ENCODE data around the gene HTR7. TPM values are rescaled to one million over a fixed set of nuclear protein-coding genes. Genes with fewer than 3 reads are reported as not detected.
"Not testable (repeated sequence)": the region's sequence is repeated elsewhere in the genome, so short reads cannot be mapped to it uniquely, and the experiment has no call there.

The HTR7 gene
- 1 to 10 TPM in 1 of 4 donors, under 1 TPM in 3; 0.33 to 1.7 (median 0.40) TPM for total RNA-seq

DNA sequence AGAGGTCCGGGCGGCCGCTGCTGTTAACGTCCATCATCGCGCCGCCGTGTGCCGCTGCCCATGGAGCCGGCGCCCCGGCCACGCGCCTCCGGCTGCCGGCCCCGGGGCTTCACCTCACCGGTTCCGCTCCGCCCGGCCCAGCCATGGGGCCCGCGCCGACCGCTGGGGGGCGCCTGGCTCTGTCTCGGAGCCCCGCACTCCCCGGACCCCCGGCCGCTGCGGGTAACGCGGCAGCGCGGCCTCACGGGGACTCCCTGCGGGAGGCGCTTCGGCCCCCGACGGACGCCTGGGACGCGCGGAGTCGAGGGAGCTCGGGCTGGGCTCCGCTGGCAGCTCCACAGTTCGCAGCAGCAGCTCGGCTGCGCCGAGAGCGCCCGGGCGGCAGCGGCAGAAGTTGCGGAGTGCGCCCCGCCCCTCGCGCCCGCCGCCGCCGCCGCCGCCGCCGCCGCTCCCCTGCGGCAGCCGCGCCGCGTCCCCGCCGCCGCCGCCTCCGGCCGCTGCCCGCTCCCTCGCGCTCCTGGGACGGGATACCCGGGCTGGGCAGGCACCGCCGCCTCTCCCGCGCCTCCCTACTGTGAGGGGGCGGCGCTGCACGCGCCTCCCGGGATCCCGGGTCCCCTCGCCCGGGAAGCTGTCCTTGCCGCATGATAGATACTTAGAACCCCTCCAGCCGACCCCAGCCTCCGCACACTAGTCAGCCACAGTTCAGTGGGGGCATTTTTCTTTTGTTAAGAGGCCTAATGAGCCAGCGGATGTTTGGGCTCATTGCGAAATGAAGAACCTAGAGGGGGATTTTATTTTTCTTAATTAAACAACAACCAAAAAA, at the start of gene HTR7:
HTR7 (minus strand) TSS at position 405 of the 826 bp plus-strand sequence; CDS start at position 37, 368 bp downstream.
- Histone ChIP-seq H3K4me1 (peaks cover 7 to 19% (median 13%) of the 10 kb centered on the region in 4 donors), H3K36me3 (no peaks in the 10 kb centered on the region), H3K4me3 (peak within 1 kb of the TSS; percentile 61 to 84 (median 66)), H3K27ac (replicated peaks in 1 of 4) (peak within 1 kb of the TSS; percentile 51 to 64 (median 56)), H3K9me3 (no peaks in the 10 kb centered on the region), H3K27me3 (peaks cover 0 to 57% (median 18%) of the 10 kb centered on the region in 4 donors)
- TF ChIP-seq, protein P1, sequence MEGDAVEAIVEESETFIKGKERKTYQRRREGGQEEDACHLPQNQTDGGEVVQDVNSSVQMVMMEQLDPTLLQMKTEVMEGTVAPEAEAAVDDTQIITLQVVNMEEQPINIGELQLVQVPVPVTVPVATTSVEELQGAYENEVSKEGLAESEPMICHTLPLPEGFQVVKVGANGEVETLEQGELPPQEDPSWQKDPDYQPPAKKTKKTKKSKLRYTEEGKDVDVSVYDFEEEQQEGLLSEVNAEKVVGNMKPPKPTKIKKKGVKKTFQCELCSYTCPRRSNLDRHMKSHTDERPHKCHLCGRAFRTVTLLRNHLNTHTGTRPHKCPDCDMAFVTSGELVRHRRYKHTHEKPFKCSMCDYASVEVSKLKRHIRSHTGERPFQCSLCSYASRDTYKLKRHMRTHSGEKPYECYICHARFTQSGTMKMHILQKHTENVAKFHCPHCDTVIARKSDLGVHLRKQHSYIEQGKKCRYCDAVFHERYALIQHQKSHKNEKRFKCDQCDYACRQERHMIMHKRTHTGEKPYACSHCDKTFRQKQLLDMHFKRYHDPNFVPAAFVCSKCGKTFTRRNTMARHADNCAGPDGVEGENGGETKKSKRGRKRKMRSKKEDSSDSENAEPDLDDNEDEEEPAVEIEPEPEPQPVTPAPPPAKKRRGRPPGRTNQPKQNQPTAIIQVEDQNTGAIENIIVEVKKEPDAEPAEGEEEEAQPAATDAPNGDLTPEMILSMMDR (IDR thresholded peaks at IDR 0.05) = peak; percentile 51 to 56 (median 54)
- TF ChIP-seq POLR2A (IDR thresholded peaks at IDR 0.05; ENCODE audit: low read depth) = no peak
- 2% methylated on average over 18 of the region's 104 CpGs for WGBS
- intact Hi-C loops (cut with DNase I) = no loop called here
- no peak for DNase-seq (ENCODE audit: extremely low spot score)

DNA sequence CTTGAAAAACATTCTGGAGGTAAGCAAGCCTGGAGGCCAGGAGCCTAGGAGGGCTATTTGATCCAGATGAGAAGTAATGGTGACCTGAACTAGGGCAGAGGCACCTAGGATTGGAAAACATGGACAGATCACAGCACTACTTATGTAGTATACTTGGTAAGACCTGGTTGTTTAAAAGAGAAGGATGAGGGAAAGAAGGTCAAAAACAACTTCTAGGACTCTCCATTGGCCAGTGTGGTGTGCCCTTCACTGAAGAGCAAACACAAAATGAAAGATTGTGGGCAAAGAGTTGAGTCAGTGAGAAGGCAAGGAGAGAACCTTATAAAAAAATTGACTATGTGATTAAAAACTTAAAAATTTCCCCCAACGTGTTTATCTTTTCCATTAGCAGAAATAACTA, 48.8 kb upstream of the HTR7 start:
- H3K27me3 ChIP-seq = no peaks in the 10 kb centered on the region
- H3K36me3 ChIP-seq = peaks cover 7 to 41% (median 14%) of the 10 kb centered on the region in 4 donors
- no peak for DNase-seq (ENCODE audit: extremely low spot score)
- peaks cover 0 to 4% (median 2%) of the 10 kb centered on the region in 4 donors for H3K4me1 ChIP-seq
- 73% methylated on average over 1 of the region's 1 CpG for WGBS
- TF ChIP-seq, protein P1 (IDR thresholded peaks at IDR 0.05) = no peak
- TF ChIP-seq POLR2AphosphoS5 (IDR thresholded peaks at IDR 0.05) (no peak), EP300 (IDR thresholded peaks at IDR 0.05) (no peak), POLR2A (IDR thresholded peaks at IDR 0.05; ENCODE audit: low read depth) (no peak)
- H3K4me3 ChIP-seq = no peak overlapping the region
- H3K27ac ChIP-seq (replicated peaks in 1 of 4) = no peak overlapping the region
- H3K9me3 ChIP-seq = no peaks in the 10 kb centered on the region
- intact Hi-C loops (cut with DNase I) = no loop called here

DNA sequence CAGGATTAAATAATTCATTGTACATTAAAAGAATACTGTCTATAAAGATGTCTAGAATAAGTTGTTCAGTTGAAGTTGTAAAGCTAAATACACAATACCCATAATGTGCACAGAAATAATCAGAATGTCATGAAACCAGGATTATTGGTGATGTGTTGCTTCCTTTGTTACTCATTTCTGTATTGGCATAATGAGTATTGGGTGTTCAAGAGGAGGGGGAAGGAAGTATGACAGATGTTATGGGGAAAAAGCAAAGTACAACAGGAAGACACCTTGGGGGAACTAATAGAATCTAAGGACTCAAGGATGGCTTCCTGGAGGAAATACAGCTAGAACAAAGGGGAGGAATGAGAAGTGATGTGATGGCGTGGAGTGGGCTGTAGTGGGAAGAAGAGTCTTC, 48.1 kb upstream of the HTR7 start:
- Histone ChIP-seq H3K36me3 (peaks cover 8 to 46% (median 17%) of the 10 kb centered on the region in 4 donors), H3K27ac (replicated peaks in 1 of 4) (no peak overlapping the region), H3K4me1 (no peaks in the 10 kb centered on the region), H3K27me3 (no peaks in the 10 kb centered on the region), H3K4me3 (no peak overlapping the region), H3K9me3 (no peaks in the 10 kb centered on the region)
- DNase-seq (ENCODE audit: extremely low spot score) = no peak
- TF ChIP-seq EP300 (IDR thresholded peaks at IDR 0.05) = no peak
- no peak for TF ChIP-seq POLR2A (IDR thresholded peaks at IDR 0.05; ENCODE audit: low read depth)
- TF ChIP-seq, protein P1 (IDR thresholded peaks at IDR 0.05) = no peak
- no peak for TF ChIP-seq POLR2AphosphoS5 (IDR thresholded peaks at IDR 0.05)
- intact Hi-C loops (cut with DNase I) = no loop called here
- 63% methylated on average over 1 of the region's 1 CpG for WGBS

DNA sequence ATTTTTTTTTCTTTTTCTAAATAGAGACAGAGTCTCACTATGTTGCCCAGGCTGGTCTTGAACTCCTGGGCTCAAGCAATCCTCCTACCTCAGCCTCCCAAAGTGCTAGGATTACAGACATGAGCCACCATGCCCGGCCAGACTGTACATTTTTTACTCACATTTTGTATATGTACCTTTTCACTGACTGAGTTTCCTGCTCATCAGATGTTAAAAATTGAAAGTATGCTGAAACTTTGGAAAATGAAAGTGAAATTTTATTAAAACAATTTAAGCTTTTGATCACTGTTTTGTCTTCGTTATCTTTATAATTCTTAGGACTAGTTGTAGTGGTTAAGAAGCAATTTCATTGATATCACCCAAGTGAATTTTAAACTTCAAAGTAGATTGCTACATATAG, 39.1 kb upstream of the HTR7 start:
- WGBS = 92% methylated on average over 2 of the region's 2 CpGs
- H3K4me1 ChIP-seq; H3K27me3 ChIP-seq; H3K4me3 ChIP-seq; intact Hi-C loops (cut with DNase I); H3K27ac ChIP-seq (replicated peaks in 1 of 4); DNase-seq (ENCODE audit: extremely low spot score); H3K9me3 ChIP-seq: not testable (repeated sequence)
- peaks cover 15 to 92% (median 58%) of the 10 kb centered on the region in 4 donors for H3K36me3 ChIP-seq

DNA sequence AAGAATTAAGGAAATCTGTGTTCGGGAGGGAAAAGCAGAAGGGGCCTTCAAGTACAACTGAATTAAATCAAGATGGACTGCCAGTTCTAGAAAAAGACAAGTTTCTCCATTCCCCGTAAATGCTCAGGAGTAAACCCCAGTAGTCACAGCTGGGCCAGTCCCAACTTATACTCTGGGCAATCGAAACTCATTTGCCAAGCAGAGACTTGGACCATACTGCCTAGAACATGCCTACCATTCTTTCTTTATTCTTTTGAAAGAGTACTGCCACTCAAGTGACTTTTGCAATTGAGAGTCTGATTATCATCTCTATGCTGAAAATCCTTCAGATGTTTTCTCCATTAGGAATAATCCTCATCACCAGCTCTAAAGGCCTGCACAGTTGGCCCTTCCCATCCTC, 35.4 kb upstream of the HTR7 start:
- H3K9me3 ChIP-seq = no peaks in the 10 kb centered on the region
- no peak overlapping the region for H3K4me3 ChIP-seq
- DNase-seq (ENCODE audit: extremely low spot score) = no peak
- no peak overlapping the region for H3K27ac ChIP-seq (replicated peaks in 1 of 4)
- no peaks in the 10 kb centered on the region for H3K27me3 ChIP-seq
- TF ChIP-seq POLR2AphosphoS5 (IDR thresholded peaks at IDR 0.05) (no peak), EP300 (IDR thresholded peaks at IDR 0.05) (no peak), POLR2A (IDR thresholded peaks at IDR 0.05; ENCODE audit: low read depth) (no peak)
- TF ChIP-seq, protein P1 (IDR thresholded peaks at IDR 0.05) = no peak
- intact Hi-C loops (cut with DNase I) = no loop called here
- H3K36me3 ChIP-seq = peaks cover 32 to 96% (median 66%) of the 10 kb centered on the region in 4 donors
- WGBS = 87% methylated on average over 3 of the region's 3 CpGs
- H3K4me1 ChIP-seq = no peaks in the 10 kb centered on the region
